GM20000 (cell line): ENCODE measurements around the gene RCAN2.

Source experiments
- DNase-seq: peaks from one replicate; pipeline ENCODE4 v3.0.0; 2012; ENCODE audit warnings: low spot score
- TF ChIP-seq, protein P1 (sequence below): IDR thresholded peaks from 2 replicates; pipeline ENCODE4 v1.5.1; 2012; ENCODE audit warnings: mild to moderate bottlenecking, control low read depth; ENCODE audit errors: extremely low read depth, missing control alignments

RCAN2 gene

DNA sequence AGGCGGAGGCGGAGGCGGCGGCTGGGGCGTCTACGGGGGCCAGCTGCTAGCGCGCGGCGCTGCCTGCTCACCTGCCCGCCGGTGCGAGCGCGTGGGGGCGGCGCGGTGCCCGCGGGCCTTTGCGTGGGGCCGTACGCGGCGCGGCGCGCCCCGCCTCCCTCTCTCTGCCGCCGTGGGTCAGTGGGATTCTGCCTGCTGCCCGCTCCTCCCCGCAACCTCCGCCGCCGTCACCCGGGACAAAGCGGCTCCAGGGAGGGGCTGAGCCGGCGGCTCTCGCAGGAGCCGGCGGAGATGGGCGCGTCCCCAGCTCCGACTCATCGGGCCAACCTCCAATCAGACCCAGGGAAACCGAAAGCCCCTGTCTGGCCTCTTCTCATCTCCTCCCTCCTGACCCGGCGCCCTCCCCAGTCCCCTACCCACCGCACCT, at the start of gene RCAN2:
TSS of gene RCAN2 (minus strand) at position 249 of the 427 bp plus-strand sequence.
- DNase-seq: peak; percentile 65
- TF ChIP-seq, protein P1, sequence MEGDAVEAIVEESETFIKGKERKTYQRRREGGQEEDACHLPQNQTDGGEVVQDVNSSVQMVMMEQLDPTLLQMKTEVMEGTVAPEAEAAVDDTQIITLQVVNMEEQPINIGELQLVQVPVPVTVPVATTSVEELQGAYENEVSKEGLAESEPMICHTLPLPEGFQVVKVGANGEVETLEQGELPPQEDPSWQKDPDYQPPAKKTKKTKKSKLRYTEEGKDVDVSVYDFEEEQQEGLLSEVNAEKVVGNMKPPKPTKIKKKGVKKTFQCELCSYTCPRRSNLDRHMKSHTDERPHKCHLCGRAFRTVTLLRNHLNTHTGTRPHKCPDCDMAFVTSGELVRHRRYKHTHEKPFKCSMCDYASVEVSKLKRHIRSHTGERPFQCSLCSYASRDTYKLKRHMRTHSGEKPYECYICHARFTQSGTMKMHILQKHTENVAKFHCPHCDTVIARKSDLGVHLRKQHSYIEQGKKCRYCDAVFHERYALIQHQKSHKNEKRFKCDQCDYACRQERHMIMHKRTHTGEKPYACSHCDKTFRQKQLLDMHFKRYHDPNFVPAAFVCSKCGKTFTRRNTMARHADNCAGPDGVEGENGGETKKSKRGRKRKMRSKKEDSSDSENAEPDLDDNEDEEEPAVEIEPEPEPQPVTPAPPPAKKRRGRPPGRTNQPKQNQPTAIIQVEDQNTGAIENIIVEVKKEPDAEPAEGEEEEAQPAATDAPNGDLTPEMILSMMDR: no peak

DNA sequence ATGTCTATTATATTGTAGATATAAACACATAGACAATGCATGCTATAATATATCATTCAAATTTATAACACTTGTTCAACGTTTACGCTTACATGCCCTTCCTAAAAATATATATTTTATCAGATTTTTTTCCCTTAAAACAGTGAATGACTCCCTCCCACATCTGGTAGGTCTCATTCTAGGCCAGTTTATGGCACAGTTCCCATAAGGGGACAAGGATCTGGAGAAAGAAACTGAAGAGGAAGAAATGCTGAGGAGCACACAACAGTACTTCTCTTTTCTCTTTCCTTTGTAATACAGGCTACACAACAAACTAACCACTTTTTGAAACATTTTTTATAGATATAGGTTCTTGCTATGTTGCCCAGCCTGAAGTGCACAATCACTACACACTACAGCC, 48.6 kb upstream of the RCAN2 start:
- TF ChIP-seq, protein P1: no peak
- DNase-seq: no peak

DNA sequence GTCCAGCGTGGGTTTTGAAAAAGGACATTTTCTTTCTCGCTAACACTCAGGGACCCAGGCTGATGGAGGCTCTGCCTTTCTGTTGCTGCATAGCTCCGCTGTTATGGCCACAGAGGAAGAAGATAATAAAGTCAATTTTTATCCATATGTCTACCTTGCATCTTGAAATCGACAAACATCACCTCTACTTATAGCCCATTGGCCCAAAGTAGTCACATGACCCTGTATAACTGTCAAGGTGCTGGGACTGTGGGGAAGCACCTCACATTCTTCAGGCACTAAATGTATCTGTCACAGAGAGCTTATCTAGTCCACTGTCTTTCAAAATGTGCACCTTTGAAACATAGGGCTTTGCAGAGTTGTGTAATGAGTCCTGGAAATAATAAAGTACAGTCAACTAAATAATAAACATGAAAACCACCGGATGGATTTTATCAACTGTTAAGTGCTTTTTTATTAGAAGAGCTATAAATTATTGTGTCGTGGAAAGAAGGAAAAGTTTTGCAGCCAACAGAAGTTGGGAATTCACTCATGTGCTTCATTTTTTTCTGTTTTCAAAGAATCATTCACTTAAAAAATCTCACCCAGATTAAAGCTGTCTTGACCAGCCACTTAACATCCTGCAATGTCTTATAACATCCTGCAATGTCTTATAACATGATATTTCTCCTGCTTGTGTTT, 47.7 kb upstream of the RCAN2 start:
- TF ChIP-seq, protein P1: no peak
- DNase-seq: no peak

DNA sequence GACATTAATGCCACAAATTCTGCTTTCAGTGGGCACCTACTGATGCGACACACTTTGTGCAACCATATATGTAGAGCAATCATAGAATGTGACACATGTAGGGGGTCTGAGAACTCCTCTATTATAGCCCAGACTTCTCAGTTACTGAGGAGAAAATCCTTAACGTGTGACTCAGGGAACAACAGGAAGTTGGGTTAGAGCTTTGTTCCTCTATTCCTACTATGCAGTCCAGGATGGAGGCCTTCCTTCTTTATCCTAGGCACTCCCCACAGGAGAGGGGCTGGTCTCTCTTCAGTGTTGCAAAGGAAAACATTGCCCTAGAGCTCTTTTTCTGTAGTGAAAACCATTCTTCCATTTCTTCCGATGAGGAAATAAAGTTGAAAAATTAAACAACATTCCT, 39.6 kb upstream of the RCAN2 start:
- no peak for DNase-seq
- TF ChIP-seq, protein P1: no peak

DNA sequence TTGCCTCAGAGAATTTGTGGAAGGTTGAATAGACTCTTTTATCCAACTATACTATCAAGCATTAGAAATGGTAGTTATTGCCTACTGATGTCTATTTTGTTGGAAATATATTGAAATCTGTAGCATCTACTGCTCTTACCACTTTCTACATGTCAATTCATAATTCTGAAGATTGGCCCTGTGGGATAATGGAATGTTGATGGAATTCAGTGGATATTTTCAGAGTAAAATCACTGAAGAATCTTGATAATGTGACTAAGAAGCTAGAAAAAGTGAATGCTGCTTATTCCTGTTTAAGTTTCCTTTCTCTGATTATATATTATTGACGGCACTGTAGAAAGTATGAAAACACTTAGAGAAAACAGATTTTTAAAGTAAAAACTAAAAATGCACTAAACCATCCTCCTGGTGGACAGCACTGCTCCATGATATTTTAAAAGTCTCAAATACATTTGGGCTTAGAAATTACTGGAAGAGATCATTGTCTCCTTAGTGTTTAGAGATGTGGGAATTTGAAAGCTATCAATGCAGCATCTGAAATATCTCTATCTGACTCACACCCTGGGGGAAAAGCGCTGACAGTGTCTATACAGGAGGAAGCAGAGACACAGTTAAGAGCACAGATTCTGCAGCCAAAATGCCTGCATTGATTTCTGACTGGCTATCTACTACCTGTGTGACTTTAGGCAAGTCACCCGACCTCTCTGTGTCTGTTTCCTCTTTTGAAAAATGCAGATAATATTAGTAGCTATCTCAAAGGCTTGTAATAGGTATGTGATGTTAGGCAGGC, 37.9 kb upstream of the RCAN2 start:
- DNase-seq: no peak
- TF ChIP-seq, protein P1: no peak

DNA sequence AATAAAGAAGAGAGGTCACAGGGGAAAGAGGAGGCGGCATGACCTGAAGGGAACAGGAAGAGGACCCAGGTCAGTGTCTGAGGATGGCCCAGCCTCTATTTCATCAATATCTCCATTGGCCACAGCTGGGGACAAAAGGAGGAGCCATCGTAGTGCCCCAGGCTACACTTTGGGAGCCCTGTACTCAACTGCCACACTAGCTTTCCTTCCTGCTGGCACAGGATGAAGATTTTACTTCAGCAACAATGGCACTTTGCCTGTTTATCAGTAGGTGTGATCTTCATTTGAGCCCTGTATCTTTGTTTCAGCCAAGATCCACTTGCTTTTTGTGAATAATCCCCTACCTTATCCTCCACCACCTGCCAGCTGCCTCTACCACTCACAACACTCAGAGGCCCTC, 35.4 kb upstream of the RCAN2 start:
- DNase-seq: no peak
- TF ChIP-seq, protein P1: no peak

DNA sequence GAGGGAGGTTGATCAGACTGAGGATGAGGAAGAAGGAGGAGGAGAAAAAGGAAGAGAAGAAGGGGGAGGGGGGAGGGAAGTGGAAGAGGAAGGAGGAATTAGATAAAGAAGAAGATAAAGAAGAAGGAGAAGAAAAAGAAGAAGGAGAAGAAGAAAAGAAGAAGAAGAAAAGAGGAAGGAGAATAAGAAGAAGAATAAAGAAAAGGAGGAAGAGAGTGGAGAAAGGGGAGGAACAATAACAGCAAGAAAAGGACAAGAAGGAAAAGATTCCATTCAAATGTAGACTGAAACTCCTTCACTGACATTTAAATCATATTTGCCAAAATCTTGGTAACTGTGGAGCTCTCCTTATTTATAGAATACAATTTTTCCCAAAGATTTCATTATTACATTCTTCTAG, 34.3 kb upstream of the RCAN2 start:
- no peak for DNase-seq
- TF ChIP-seq, protein P1: no peak
